Measurements from ENCODE around the gene MYRIP.
A peak's percentile ranks its signal among the peaks of the same experiment; 100 is the strongest.

Gene MYRIP

DNA sequence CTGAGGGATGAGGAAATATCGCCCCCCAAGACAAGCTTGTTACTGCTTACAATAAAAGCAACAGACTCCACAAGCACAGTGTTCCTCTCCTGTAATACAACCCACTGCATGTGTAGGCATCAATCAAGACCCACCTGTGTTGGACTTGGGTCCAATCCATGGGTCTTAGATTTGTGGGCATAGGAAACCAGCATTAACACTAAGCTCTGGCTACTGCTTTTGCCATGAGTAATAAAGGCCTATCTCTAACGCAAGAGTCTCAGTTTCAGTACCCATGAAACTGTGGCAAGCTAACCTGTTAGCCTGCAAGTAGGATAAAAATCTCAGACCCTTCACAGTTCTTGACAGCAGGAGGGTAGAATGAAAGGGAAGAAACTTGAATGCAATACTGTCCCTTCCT lies 494.9 kb downstream of the MYRIP start:
- H3K4me1 ChIP-seq (ENCODE audit: insufficient read depth, insufficient read length) = no peaks in the 10 kb centered on the region
- H3K4me3 ChIP-seq (ENCODE audit: insufficient read length, low read depth) = no peak overlapping the region
- no peak for DNase-seq (ENCODE audit: low read depth, low spot score)
- no peaks in the 10 kb centered on the region for H3K36me3 ChIP-seq (ENCODE audit: insufficient read depth, insufficient read length, low read length)
- H3K9me3 ChIP-seq (ENCODE audit: insufficient read depth, low read length) = no peaks in the 10 kb centered on the region
- H3K27me3 ChIP-seq (ENCODE audit: insufficient read depth, insufficient read length) = no peaks in the 10 kb centered on the region
- TF ChIP-seq YY1 (IDR thresholded peaks at IDR 0.05; ENCODE audit: insufficient read depth, insufficient read length) (no peak), SUZ12 (IDR thresholded peaks at IDR 0.05; ENCODE audit: extremely low read depth, insufficient read depth, insufficient read length) (no peak), ZNF274 (IDR thresholded peaks at IDR 0.05; ENCODE audit: low read depth, low read length) (no peak)
- no peak overlapping the region for H3K9ac ChIP-seq (ENCODE audit: insufficient read length, low read depth)

DNA sequence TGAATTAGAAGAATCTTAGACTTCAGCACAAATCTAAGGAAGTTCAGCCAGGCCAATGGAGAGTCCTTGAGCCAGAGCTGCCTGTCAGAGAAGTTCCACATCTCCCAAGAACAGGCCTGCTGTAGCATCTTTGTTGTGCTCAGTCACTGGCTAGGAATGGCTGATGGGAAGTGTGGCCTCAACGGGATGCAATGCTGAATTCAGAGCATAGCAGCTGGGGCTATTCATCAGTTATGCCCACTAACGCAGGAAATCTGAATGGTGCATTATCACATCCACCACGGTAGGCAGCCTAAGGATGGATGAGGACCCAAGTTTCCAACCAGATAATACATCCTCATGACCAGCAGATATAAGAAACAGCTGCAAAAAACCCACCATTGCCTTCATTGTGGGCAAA lies 496.9 kb downstream of the MYRIP start:
- TF ChIP-seq ZNF274 (IDR thresholded peaks at IDR 0.05; ENCODE audit: low read depth, low read length) = no peak
- TF ChIP-seq YY1 (IDR thresholded peaks at IDR 0.05; ENCODE audit: insufficient read depth, insufficient read length) = no peak
- TF ChIP-seq SUZ12 (IDR thresholded peaks at IDR 0.05; ENCODE audit: extremely low read depth, insufficient read depth, insufficient read length) = no peak
- no peak overlapping the region for H3K9ac ChIP-seq (ENCODE audit: insufficient read length, low read depth)

DNA sequence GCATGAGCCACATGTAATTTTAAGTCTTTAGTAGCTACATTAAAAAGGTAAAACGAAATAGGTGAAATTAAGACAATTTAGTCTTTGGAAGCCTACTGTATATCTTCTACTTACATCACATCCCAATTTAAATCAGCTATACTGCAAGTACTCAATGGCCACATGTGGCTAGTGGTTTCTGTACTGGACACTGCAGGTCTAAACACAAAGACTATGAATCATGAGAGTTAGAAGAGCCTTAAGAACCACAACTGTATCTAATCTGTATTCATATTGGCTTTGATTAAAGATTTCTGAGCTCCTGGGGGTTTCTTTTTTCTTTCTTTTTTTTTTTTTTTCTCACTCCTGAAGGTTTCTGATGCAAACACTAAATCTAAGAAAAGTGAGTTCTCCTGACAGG lies 497.8 kb downstream of the MYRIP start:
- no peak for DNase-seq (ENCODE audit: low read depth, low spot score)
- Histone ChIP-seq H3K4me3 (ENCODE audit: insufficient read length, low read depth) (no peak overlapping the region), H3K9me3 (ENCODE audit: insufficient read depth, low read length) (no peaks in the 10 kb centered on the region), H3K4me1 (ENCODE audit: insufficient read depth, insufficient read length) (no peaks in the 10 kb centered on the region), H3K36me3 (ENCODE audit: insufficient read depth, insufficient read length, low read length) (peaks cover 16% of the 10 kb centered on the region), H3K9ac (ENCODE audit: insufficient read length, low read depth) (no peak overlapping the region), H3K27me3 (ENCODE audit: insufficient read depth, insufficient read length) (no peaks in the 10 kb centered on the region)
- TF ChIP-seq SUZ12 (IDR thresholded peaks at IDR 0.05; ENCODE audit: extremely low read depth, insufficient read depth, insufficient read length) (no peak), YY1 (IDR thresholded peaks at IDR 0.05; ENCODE audit: insufficient read depth, insufficient read length) (no peak), ZNF274 (IDR thresholded peaks at IDR 0.05; ENCODE audit: low read depth, low read length) (no peak)

More for the DNA sequence above, 496.9 kb downstream of the MYRIP start:
- no peaks in the 10 kb centered on the region for H3K9me3 ChIP-seq (ENCODE audit: insufficient read depth, low read length)
- DNase-seq (ENCODE audit: low read depth, low spot score) = no peak
- no peaks in the 10 kb centered on the region for H3K27me3 ChIP-seq (ENCODE audit: insufficient read depth, insufficient read length)
- no peaks in the 10 kb centered on the region for H3K4me1 ChIP-seq (ENCODE audit: insufficient read depth, insufficient read length)
- H3K36me3 ChIP-seq (ENCODE audit: insufficient read depth, insufficient read length, low read length) = peaks cover 7% of the 10 kb centered on the region
- no peak overlapping the region for H3K4me3 ChIP-seq (ENCODE audit: insufficient read length, low read depth)

DNA sequence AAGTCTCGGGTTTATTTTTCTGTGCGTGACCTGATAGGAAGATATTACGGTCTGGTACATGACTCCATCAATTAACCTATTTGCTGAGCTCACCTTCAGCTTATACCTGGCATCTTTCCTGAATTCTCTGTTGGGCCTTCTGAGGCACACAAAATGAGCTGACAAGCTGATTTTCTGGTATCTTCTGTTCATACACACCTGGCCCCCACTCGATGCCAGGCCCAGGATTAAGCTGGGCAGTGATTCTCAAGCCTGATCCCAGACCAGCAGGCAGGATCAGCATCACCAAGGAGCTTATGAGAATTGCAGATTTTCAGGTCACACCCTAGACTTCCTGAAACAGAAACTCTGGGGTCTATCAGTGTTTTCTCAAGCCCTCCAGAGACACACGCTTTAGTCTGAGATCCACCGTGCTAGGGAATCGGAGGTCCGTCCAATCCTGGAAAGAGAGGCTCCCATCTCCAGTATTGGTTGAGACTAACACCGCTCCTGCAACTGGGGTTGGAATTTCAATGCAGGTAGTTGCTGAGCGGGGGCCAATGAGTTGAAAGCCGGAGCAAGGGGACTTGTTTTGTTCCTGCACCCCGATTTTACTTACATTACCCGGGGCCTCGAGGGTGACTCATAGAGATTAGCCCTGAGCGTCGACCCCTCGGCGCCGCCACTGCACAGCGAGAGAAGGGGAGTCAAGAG lies 499.5 kb downstream of the MYRIP start:
- Histone ChIP-seq H3K27me3 (ENCODE audit: insufficient read depth, insufficient read length) (no peaks in the 10 kb centered on the region), H3K9ac (ENCODE audit: insufficient read length, low read depth) (peak overlapping the region; percentile 81), H3K36me3 (ENCODE audit: insufficient read depth, insufficient read length, low read length) (peaks cover 32% of the 10 kb centered on the region), H3K4me3 (ENCODE audit: insufficient read length, low read depth) (peak overlapping the region; percentile 56), H3K4me1 (ENCODE audit: insufficient read depth, insufficient read length) (no peaks in the 10 kb centered on the region), H3K9me3 (ENCODE audit: insufficient read depth, low read length) (no peaks in the 10 kb centered on the region)
- no peak for TF ChIP-seq SUZ12 (IDR thresholded peaks at IDR 0.05; ENCODE audit: extremely low read depth, insufficient read depth, insufficient read length)
- no peak for TF ChIP-seq YY1 (IDR thresholded peaks at IDR 0.05; ENCODE audit: insufficient read depth, insufficient read length)
- no peak for TF ChIP-seq ZNF274 (IDR thresholded peaks at IDR 0.05; ENCODE audit: low read depth, low read length)
- DNase-seq (ENCODE audit: low read depth, low spot score) = no peak

DNA sequence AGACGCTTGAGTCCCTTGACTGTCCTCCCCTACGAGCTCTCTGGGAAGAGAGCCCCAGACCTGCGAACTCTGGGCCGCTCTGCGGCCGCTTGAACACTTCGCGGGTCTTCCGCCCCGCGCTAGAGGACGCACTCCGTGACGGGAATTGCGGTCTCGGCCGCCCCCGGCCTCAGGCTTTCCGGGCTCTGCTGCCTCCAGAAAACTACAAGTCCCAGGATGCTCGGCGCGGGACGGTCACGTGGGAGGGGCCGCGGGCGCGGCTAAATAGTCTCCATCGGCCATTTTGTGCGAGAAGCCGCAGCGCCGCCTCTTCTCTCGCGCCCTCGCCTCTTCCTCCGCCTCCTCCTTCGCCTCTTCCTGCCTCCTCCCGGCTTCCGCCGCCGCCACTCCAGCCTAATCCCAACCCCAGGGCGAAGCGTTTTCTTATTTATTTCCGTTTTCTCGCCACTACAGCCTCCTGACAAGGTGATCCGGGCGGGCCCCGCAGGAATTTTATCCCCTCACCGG lies 500.1 kb downstream of the MYRIP start, which contains the start of gene EIF1B:
Gene EIF1B, plus strand, starts transcription at position 290 of the 507 bp plus-strand sequence. CDS start 235 bp downstream, outside the sequence.
- Histone ChIP-seq H3K4me3 (ENCODE audit: insufficient read length, low read depth) (peak within 1 kb of the TSS; percentile 83), H3K27me3 (ENCODE audit: insufficient read depth, insufficient read length) (no peaks in the 10 kb centered on the region), H3K4me1 (ENCODE audit: insufficient read depth, insufficient read length) (no peaks in the 10 kb centered on the region), H3K9me3 (ENCODE audit: insufficient read depth, low read length) (no peaks in the 10 kb centered on the region), H3K9ac (ENCODE audit: insufficient read length, low read depth) (peak within 1 kb of the TSS; percentile 94), H3K36me3 (ENCODE audit: insufficient read depth, insufficient read length, low read length) (peaks cover 38% of the 10 kb centered on the region)
- DNase-seq (ENCODE audit: low read depth, low spot score) = peak; percentile 97
- TF ChIP-seq SUZ12 (IDR thresholded peaks at IDR 0.05; ENCODE audit: extremely low read depth, insufficient read depth, insufficient read length) (no peak), YY1 (IDR thresholded peaks at IDR 0.05; ENCODE audit: insufficient read depth, insufficient read length) (peak; percentile 75)
